ENCODE results near the gene PTPRG.
"Not testable (repeated sequence)": the region's sequence is repeated elsewhere in the genome, so short reads cannot be mapped to it uniquely, and the experiment has no call there.

PTPRG gene

DNA sequence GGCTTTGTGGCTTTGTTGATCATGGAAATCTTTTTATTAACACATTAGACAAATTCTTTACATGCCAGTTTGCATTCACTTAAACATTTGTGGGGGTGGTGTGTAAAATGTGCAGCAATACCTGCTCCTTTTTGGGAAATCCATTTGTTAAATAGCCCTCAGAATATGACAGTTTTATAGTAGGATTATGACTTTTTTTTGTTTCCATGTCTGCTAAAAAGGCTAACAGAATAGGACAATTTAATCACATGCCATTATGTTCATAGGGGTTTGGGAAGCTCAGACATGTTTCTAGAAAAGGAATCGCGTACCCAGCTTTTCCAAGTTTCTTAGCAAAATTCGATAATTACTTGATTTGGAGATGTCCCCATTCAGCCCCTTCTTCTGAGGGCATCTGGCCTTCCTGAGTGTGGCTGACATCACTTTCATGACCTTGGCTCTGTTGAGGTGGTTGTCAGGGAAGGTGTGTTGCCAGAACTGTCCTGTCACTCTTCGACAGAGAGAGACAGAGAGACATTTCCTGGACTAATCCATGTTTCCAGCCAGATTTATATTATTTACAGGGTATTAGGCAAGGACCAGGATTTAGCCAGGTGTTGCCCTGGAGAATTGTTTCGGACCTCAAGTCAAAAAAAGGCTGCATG lies 126.4 kb downstream of the PTPRG start:
- DNase-seq, result no peak

DNA sequence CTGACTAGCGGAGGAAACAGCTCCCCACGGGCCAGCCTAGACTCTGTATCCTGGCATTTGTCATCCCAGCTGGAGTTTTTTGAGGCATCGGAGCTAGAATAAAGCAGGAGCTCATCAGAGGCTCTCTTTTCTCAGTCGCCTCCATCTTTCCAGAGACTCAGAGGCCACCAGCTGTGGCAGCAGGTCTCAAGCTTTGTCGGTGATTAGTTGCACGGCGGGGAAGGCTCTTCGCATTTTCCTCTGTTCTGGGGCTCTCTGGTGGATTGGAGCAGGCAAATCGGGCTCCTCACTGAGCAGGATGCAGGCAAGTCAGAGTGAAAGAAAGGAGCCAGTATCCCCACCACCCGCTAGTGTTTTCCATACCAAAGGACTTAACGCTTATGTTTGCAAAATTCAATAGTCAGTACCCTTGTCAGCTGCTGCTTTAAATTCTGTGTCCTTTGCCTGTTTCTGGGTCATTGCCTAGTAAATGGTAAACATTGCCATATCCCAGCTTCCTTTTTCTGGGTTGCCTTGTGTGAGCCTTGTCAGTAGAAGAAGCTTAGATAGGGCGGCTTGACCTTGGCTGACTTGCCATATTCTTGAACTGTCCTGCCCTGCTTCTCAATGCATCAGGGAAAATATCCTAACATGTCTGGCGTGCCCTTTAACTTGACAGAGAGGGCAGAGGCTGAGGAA lies 127.1 kb downstream of the PTPRG start:
- DNase-seq, result no peak

DNA sequence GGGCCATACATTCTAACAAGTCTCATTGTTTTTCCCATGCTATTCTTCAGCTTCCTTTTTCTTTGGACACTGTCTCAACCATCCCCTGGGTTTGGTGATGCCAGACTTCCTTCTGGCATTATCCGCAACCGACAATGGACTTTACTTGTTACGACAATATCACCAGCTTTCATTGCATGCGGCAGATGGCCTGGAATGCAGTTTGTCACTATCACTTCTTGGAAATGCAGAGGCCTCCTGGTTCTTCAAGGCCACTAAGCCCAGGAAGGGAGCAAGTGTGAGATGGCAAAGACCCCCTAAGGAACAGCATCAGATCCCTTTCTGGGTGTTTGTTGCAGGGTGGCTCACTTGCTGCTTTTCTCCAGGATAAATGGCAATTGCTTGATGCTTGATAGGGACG lies 128.6 kb downstream of the PTPRG start:
- no peak for DNase-seq

DNA sequence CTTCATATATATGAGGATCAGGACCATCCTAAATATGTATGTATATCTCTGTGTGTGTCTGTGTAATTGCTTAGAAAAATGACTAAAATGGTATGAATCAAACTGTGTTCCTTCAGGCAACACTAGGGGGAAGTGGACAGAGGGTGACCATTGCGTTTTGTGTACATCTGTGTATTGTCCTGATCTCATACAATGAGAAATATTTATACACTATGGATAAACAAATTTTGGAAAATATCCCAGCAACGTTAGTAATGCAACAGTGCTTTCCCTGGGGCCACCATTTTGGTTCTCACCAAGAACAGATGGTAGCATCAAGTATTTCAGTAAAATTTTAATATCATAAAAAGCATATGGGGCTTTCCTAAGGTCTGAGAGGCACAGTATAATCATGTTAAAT lies 130.1 kb downstream of the PTPRG start:
- peak; percentile 39 for DNase-seq

DNA sequence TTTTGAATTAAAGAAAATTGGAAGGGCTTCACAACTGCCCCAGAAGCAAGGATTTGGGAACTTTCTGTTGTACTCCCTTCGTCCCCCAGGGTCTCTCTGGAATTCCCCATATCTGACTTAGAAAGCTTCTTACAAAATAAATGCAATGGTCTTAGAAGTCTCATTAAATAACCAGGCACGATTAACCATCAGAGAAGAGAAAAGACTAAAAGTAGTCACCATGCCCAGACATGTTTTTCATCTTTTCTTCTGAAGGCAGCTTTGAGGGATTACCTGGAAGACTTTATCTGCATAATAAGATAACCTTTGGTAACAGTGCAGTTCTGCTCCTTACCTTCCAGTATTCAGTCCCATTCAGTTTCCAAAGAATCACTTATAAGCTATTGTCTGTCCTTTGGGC lies 135.9 kb downstream of the PTPRG start:
- DNase-seq, result no peak

DNA sequence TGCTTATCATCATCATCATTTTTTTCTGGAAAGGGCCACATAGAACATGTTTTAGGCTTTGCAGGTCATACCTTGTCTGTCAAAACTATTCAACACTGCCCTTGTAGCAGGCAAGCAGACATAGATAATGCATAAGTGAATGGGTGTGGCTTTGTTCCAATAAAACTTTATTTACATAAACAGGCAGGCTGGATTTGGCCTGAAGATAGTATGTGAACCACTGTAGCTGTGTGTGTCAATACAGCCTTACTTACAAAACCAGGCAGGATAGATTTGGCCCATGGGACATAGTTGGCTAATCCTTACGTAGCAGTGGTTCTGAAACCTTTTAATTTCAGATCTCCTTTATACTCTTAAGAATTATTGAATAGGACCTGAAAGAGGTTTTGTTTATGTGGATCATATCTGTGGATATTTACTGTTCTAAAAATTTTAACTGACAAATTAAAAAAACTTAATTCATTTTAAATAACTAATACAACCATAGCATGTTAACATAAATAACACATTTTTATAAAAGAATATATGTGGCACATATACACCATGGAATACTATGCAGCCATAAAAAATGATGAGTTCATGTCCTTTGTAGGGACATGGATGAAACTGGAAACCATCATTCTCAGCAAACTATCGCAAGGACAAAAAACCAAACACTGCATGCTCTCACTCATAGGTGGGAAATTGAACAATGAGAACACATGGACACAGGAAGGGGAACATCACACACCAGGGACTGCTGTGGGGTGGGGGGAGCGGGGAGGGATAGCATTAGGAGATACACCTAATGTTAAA lies 137.1 kb downstream of the PTPRG start:
- DNase-seq, result not testable (repeated sequence)

DNA sequence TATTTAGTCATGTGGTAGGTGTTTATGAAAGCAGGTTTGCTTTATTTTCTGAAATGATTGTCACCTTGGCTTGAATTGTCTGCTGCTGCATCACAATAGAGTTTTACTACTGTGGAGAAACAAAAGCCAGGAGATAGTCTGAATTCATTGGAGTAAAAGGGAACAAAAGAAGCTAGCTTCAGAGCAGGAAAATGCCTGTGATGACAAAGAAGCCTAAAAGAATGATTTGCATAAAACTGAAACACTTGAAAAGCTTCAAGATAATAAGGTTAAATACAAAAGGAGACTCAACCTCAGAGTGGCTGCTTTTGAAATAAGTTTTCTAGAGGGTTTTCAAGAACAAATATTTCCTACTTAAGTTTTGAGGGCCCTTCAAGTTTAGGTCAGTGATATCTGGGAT lies 138.3 kb downstream of the PTPRG start:
- DNase-seq, result no peak

DNA sequence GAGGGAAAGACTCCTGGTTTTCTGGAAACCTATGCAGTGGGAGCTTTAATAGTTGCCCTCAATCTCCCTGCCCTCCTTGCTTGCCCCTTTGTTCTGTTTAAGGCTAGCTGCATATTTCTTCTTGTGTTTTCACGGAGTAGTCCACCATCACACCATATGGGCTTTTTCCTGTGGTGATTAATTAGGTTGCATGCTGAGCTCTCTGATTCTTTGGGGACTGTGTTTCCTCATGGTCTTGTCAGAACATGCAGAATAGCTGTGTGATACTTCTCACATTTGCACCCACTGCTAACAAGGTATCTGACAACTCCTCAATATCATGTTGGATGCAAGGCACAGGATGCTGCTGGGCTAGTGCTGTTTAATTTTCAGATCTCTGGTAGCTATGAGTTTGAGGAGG lies 139.6 kb downstream of the PTPRG start:
- DNase-seq, result peak; percentile 9

DNA sequence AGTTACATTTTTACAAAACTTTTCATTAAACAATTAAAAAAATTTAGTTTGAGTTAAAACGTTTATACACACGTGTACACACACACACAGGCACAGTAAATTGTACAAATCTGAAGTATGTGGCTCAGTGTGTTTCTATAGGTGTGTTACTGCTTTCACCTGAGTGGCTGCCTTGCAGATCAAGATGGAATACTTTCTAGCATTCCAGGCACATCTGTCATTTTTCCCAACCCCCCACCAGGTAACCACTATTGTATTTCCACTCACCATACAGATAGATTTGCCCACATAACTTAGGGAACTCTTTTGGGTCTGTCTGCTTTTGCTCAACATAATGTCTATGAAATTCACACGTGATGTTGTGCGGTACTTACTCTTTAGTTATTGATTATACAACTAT lies 141.1 kb downstream of the PTPRG start:
- DNase-seq, result no peak

DNA sequence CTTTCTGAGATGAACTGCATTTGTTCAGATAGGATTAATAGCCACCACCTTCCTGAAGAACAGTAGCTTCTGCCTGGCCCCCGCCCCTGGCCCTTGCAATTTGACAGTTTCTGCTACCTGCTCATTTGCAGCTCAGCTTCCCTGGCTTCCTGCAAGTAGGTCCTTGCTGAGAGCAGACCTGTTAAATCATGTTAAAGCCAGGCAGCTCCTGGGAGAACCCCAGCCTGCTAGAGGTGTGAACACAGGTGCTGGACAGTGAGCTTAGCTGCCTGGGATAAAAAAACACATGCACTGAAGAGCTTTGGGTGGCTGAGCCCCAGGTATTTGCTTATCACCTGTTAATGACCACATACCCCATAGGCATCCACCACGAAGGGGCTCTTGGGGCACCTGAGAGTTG lies 143.4 kb downstream of the PTPRG start:
- no peak for DNase-seq

DNA sequence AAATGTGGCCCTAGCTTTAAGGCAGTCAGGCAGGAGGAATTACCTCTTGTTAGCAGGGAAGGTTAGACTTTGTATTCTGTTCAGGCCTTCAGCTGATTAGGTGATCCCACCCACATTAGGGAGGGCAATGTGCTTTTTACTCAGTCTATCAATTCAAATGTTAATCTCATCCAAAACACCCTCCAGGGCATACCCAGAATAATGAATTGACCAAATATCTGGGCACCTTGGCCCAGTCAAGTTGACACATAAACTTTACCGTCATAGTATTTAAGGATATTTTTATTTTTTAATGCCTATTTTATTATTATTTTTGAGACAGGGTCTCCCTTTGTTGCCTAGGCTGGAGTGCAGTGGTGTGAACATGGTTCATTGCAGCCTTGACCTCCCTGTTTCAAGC lies 146.1 kb downstream of the PTPRG start:
- no peak for DNase-seq

DNA sequence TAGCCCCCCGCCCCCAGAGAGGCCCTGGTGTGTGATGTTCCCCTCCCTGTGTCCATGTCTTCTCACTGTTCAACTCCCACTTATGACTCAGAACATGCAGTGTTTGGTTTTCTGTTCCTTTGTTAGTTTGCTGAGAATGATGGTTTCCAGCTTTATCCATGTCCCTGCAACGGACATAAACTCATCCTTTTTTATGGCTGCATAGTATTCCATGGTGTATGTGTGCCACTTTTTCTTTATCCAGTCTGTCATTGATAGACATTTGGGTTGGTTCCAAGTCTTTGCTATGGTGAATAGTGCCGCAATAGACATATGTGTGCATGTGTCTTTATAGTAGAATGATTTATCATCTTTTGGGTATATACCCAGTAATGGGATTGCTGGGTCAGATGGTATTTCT lies 149.5 kb downstream of the PTPRG start:
- DNase-seq, result not testable (repeated sequence)

DNA sequence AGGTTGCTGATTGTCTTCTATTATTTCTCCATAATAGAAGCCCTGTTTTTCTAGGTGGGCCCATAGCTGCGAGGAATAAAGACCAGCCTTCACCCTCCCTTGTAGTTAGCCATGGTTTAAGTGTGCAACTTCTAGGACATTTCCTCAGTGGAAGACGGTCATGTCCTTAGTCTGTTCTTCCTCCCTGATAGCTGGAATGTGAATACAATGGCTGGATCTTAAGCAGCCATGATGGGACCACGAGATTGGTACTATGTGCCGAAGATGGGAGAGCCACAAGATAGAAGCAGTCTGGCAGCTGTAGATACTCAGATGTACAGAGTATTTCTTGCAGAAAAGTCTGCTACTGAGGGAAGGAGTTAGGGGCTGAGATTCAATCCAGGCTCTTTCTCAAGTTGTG lies 152.9 kb downstream of the PTPRG start:
- DNase-seq, result no peak

DNA sequence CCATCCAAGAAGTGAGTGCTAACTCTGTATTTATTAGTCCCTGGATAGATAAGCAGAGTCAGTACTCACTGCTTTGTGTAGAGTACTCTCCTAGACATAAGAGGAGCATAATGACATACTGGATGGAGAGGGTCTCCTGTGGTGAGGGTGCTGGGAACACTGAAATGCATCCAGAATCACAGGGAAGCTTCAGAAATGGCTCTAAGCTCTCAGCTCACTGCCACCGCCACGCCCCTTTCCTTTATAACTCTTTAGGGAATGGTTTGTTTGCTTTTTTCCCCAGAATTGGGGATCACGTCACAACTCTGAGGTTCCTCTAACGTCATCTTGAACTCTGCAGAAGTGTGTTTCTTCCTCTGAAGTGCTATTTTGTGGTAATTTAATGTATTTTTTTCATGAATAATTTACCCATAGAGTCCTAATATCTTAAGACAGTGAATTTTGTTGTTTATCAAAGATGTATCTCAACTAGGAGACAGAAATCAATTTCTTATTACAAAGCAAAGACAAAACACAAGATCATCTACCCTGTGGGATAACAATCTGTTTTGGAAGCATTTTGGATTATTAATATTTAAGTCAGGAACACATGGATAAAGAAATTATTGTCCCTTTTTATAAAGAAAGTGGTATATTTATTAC lies 154.6 kb downstream of the PTPRG start:
- DNase-seq, result no peak

DNA sequence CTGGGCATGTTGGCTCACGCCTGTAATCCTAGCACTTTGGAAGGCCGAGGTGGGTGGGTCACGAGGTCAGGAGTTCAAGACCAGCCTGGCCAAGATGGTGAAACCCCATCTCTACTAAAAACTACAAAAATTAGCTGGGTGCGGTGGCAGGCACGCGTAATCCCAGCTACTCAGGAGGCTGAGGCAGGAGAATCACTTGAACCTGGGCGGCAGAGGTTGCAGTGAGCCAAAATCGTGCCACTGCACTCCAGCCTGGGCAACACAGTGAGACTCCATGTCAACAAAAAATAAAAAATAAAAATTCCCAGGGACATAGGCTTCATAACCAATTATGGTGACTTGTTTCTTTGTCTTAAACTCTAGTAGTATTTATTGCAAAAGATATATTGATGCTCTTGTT lies 155.3 kb downstream of the PTPRG start:
- not testable (repeated sequence) for DNase-seq

DNA sequence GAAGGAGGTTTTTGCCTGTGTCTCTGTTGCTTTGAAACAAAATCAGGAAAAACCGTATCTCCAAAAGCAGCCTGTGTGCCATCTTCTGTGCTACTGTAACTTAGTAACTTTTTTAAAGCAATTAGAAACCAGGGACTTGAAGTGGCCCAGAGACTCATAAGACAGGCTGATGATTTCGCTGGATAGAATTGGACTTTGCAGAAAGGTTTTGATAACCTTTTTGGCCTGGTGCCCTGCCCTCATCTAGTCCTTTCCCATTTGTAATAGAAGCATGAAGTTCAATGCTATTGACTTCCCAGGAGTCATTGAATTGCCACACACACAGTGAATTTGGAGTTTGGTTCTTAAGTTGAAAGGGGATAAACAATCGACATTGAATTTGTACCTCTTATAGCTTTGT lies 157.2 kb downstream of the PTPRG start:
- no peak for DNase-seq

DNA sequence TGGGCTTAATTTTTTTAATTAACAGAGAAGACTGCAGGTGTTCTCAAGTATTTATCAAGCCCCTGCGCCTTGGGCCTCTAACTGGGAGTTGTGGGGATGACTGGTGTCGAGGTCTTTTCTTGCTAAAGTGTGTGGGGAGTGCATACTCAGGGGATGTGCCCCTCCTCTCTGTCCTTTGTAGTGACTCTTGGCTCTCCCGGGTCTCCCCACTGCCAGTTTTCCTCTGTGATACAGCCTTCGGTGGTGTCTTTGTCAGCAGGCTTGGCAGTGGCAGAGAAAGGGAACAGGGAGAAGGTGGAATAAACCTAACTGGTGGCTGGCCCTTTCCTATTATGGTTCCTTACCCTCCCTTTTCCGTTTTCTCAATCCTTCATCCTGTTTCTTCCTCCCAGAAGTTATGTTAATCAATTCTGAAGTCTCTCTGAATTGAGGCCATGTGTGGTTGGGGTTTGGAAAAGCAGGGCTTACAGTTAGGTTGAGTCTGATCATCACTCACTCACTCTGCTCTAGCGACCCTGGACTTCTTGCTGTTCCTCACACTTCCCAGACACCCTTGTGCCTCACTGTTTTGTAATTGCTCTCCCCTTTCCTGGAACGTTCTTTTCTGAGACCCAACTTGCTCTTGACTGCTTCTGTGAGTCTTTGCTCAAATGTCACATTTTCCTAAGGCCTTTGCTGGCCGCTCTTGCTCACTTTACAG lies 158.1 kb downstream of the PTPRG start:
- DNase-seq, result no peak

DNA sequence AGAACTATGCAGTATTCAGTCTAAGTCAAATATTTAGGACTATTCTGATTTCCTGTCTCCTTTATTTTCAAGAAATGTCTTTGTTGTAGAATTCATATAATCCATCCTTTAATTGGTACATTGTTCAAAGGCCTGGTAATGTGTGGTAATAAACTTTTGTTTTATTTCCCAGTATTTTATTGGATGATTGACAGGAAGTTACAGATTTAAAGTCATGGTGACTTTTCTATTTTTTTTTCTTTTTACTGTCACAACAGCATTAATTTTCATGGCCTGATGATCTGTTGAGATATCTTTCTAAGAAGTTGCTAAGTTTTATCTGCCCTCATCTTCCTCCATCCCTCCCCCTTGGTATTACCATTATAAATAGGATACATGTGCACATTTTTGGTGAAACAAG lies 161.7 kb downstream of the PTPRG start:
- no peak for DNase-seq

DNA sequence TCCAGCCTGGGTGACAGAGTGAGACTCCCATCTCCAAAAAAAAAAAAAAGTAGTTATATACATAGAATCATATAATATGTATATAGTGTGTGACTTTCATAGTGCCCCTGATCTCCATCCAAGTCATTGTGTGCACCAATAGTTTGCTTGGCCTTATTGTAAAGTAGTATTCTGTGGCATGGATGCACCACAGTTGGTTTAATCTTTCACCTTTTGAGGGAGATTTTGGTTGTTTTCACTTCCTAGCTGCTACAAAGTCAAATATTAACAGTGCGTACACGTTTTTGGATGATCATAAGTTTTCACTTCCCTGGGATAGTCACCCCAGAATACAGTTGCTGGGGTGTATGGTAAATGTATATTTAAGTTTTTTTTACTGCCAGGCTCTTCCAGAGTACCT lies 162.8 kb downstream of the PTPRG start:
- no peak for DNase-seq

DNA sequence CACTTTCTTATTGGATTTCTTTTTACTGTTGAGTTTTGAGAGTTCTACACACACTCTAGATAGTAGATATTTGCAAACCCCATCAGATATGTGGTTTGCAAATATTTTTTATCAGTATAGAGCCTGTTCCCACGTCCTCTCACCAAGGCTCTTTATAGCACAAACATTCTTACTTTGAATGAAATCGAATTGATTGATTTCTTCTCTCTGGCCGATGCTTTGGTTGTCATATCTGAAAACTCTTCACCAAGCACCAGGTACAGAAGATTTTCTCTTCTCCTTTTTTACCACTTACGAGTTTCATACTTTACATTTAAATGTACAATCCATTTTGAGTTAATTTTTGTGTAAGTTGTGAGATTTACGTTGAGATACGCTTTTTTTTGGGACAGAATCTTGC lies 163.4 kb downstream of the PTPRG start:
- DNase-seq, result no peak

DNA sequence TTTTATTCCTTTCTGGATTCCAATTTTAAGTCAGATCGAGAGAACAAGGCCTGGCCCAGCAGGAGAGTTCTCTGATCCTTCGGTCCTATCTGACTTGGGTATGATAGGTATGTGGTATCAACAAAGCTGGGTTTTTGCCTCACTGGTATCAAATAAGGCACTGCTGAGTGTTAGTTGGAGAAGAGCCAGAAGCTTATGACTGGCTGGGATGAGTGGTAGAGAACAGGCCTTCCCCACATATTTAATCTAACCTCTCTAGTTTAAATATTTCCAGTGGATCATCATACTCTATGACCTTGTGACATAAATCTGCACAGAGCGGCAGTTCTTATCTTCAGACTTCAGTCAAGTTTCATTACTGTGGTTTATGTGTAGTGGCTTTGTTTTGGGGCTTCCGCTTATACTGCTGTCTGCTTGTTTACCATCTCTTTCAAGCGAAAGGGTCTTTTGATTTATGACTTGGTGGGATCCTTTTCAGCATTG lies 164.5 kb downstream of the PTPRG start:
- no peak for DNase-seq

DNA sequence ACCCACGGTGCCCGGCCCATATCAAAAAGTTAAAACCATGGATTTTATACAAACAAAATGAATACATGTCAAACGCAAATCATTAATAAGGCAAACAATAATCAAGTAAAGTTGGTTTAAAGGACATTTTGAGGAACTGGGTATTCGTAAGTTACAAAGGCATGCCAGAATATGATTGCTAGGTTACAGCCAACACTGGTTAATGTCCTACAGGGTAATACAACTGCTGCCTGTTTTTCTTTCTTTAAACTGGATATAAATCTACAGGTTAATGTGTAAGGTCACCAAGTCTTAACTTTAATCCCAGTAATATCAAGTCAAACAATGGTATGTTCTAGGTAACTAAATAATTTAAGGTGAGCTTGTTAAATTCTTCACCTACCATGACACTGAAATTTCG lies 166.1 kb downstream of the PTPRG start:
- DNase-seq, result no peak

All from NCI-H524 treated with DMSO at 0.1 percent for 48 hours (cell line).